Activated CD4-positive, alpha-beta T cell treated with anti-CD3 and anti-CD28 coated beads for 24 hours (primary cell): ENCODE data around the gene CYP26C1.

Experiments
- DNase-seq, 2 donors: peaks; one replicate each; pipeline ENCODE4 v3.0.0-alpha.2; 2020; ENCODE audit warnings: low read depth in 2 of 2

CYP26C1 gene

GRCh38 chr10:93113042-93113441 lies 52.4 kb downstream of the CYP26C1 start:
- DNase-seq: no peak

- DNase-seq: peak; percentile 61 to 65
Measured at GRCh38 chr10:93115661-93116383, 55.2 kb downstream of the CYP26C1 start.
